ENCODE measurements around the gene GSK3B.

DNA sequence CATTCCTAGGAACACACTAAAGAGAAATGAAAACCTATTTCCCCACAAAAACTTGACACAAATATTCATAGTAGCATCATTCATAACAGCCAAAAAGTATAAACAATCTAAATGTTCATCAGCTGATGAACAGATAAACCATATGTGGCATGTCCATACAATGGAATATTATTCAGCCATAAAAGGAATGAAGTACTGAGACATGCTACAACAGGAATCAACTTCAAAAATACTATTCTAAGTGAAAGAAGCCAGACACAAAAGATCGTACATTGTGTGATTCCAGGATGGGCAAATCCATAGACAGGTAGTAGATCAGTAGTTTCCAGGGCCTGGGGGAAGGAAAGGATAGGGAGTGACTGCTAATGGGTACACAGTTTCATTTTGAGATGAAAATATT is 118.0 kb downstream of the GSK3B start:
- TF ChIP-seq CTCF (IDR thresholded peaks at IDR 0.05) (no peak), POLR2A (IDR thresholded peaks at IDR 0.05) (no peak)

All from upper lobe of left lung (tissue), 4 donors.